ENCODE data around the gene SLF2. TPM values are rescaled to one million over a fixed set of nuclear protein-coding genes. Genes with fewer than 3 reads are reported as not detected.

The SLF2 gene
- total RNA-seq, 1 donor from 2014 or later, result 119 TPM

- peak; percentile 63 for DNase-seq
Measured at GRCh38 chr10:101000127-101000914, 87.6 kb downstream of the SLF2 start.

GRCh38 chr10:101000915-101001658, 88.3 kb downstream of the SLF2 start:
- DNase-seq, result peak; percentile 90

GRCh38 chr10:101001659-101002035, 88.9 kb downstream of the SLF2 start:
- DNase-seq, result no peak

GRCh38 chr10:101002456-101002855, 89.7 kb downstream of the SLF2 start:
- no peak for DNase-seq

- no peak for DNase-seq
Measured at GRCh38 chr10:101003639-101004206, 91.0 kb downstream of the SLF2 start.

- peak; percentile 82 for DNase-seq
Measured at GRCh38 chr10:101005361-101005760, 92.6 kb downstream of the SLF2 start.

GRCh38 chr10:101005869-101006567, 93.3 kb downstream of the SLF2 start:
- no peak for DNase-seq

GRCh38 chr10:101006593-101007098, 93.9 kb downstream of the SLF2 start:
- DNase-seq, result peak; percentile 61

GRCh38 chr10:101007099-101007711, 94.4 kb downstream of the SLF2 start:
- peak; percentile 85 for DNase-seq

GRCh38 chr10:101007915-101008822, 95.4 kb downstream of the SLF2 start:
- no peak for DNase-seq

- DNase-seq, result no peak
Measured at GRCh38 chr10:101008823-101009423, 96.2 kb downstream of the SLF2 start.

- no peak for DNase-seq
Measured at GRCh38 chr10:101010329-101010728, 97.6 kb downstream of the SLF2 start.

- no peak for DNase-seq
Measured at GRCh38 chr10:101011517-101012423, 99.0 kb downstream of the SLF2 start.

GRCh38 chr10:101012525-101013364, 100.0 kb downstream of the SLF2 start:
- peak; percentile 95 for DNase-seq

GRCh38 chr10:101013365-101013825, 100.6 kb downstream of the SLF2 start:
- no peak for DNase-seq

- DNase-seq, result peak; percentile 86
Measured at GRCh38 chr10:101014230-101014884, 101.6 kb downstream of the SLF2 start.

All from tongue (tissue), 2 donors.